HG03064 (cell line): ENCODE measurements around the gene SIRT2.
"Not testable (repeated sequence)": the region's sequence is repeated elsewhere in the genome, so short reads cannot be mapped to it uniquely, and the experiment has no call there.

Experiments used
- ATAC-seq: cut with Tn5 transposase; IDR thresholded peaks from one replicate; pipeline ENCODE4 v1.9.1; 2021; ENCODE audit warnings: low read depth; ENCODE audit not compliant: unreplicated experiment

SIRT2 gene

GRCh38 chr19:38869836-38870607 lies 29.4 kb downstream of the SIRT2 start:
- ATAC-seq, result no peak

GRCh38 chr19:38869160-38869835 lies 30.1 kb downstream of the SIRT2 start:
- ATAC-seq, result no peak

GRCh38 chr19:38868551-38868950 lies 30.9 kb downstream of the SIRT2 start:
- no peak for ATAC-seq

- no peak for ATAC-seq
Observed at GRCh38 chr19:38867171-38867780, 32.1 kb downstream of the SIRT2 start.

- ATAC-seq, result no peak
Observed at GRCh38 chr19:38862321-38863059, 36.9 kb downstream of the SIRT2 start.

- ATAC-seq, result no peak
Observed at GRCh38 chr19:38861368-38861767, 38.0 kb downstream of the SIRT2 start.

- not testable (repeated sequence) for ATAC-seq
Observed at GRCh38 chr19:38859631-38860204, 39.7 kb downstream of the SIRT2 start.

GRCh38 chr19:38856813-38857212 lies 42.6 kb downstream of the SIRT2 start:
- ATAC-seq, result no peak

GRCh38 chr19:38855751-38856150 lies 43.7 kb downstream of the SIRT2 start:
- ATAC-seq, result not testable (repeated sequence)

- not testable (repeated sequence) for ATAC-seq
Observed at GRCh38 chr19:38854961-38855360, 44.5 kb downstream of the SIRT2 start.

GRCh38 chr19:38853214-38853613 lies 46.2 kb downstream of the SIRT2 start:
- ATAC-seq, result no peak

GRCh38 chr19:38852231-38853044 lies 47.0 kb downstream of the SIRT2 start:
- no peak for ATAC-seq

GRCh38 chr19:38851622-38852230 lies 47.7 kb downstream of the SIRT2 start:
- ATAC-seq, result no peak

GRCh38 chr19:38850976-38851621 lies 48.3 kb downstream of the SIRT2 start:
- ATAC-seq, result no peak

- ATAC-seq, result peak; percentile 44
Observed at GRCh38 chr19:38850436-38850975, 48.9 kb downstream of the SIRT2 start.

GRCh38 chr19:38849860-38850435 lies 49.5 kb downstream of the SIRT2 start, which contains the start of gene HNRNPL:
Gene HNRNPL, minus strand, starts transcription at chr19:38849986. Its CDS starts 20 bp downstream, at chr19:38849966.
- peak; percentile 45 for ATAC-seq

- ATAC-seq, result peak; percentile 20
Observed at GRCh38 chr19:38849147-38849859, 50.1 kb downstream of the SIRT2 start.
